Transverse colon (tissue), 4 donors: Measurements from ENCODE around the gene OCSTAMP. TPM values are rescaled to one million over a fixed set of nuclear protein-coding genes. Genes with fewer than 3 reads are reported as not detected.

ENCODE experiments used
- DNase-seq: peaks from one replicate; pipeline ENCODE4 v3.0.0-alpha.2; 2019
- H3K27ac ChIP-seq, 4 donors: fragments of 200-600 bp; sonication (generic); 2 replicates each; pipeline ENCODE4 v1.5.1; 2016 to 2018; ENCODE audit warnings: inconsistent platforms in 4 of 4
- H3K27me3 ChIP-seq: fragments of 200-600 bp; sonication (generic); 2 replicates; pipeline ENCODE4 v1.5.1; 2017; ENCODE audit warnings: inconsistent platforms
- H3K36me3 ChIP-seq, 4 donors: fragments of 200-600 bp; sonication (generic); 2 replicates each; pipeline ENCODE4 v1.5.1; 2017 to 2019; ENCODE audit warnings: inconsistent platforms in 4 of 4
- H3K4me1 ChIP-seq, 4 donors: fragments of 200-600 bp; sonication (generic); 2 replicates each; pipeline ENCODE4 v1.5.1; 2017 to 2020; ENCODE audit warnings: inconsistent platforms in 4 of 4
- H3K4me3 ChIP-seq, 4 donors: fragments of 200-600 bp; sonication (generic); 1 replicate in 1 of 4; 2 replicates in 3 of 4; pipeline versions ENCODE4 v1.5.1 to v1.6.1; 2017 to 2019; ENCODE audit warnings: inconsistent platforms in 4 of 4
- H3K9me3 ChIP-seq, 2 donors: fragments of 200-600 bp; sonication (generic); 2 replicates each; pipeline ENCODE4 v1.5.1; 2017 to 2019; ENCODE audit warnings: inconsistent platforms in 2 of 2
- CTCF ChIP-seq, 5 experiments: fragments of 200-600 bp in 3 of 5; fragments of 450-650 bp in 2 of 5; sonication (generic) in 3 of 5; IDR thresholded peaks; 1 replicate in 2 of 5; 2 replicates in 3 of 5; pipeline ENCODE4 v1.5.1; 2016 to 2017; ENCODE audit warnings: antibody characterized with exemption in 5 of 5, inconsistent platforms in 3 of 5, mild to moderate bottlenecking in 2 of 5, moderate library complexity in 1 of 5
- EP300 ChIP-seq: sonication (generic); formaldehyde crosslinking; IDR thresholded peaks from one replicate; pipeline ENCODE4 v1.6.1; 2017; ENCODE audit warnings: antibody characterized with exemption, low read depth
- POLR2A ChIP-seq: fragments of 450-650 bp; IDR thresholded peaks from one replicate; pipeline ENCODE4 v1.6.1; 2016; ENCODE audit warnings: antibody characterized with exemption, mild to moderate bottlenecking, moderate library complexity
- POLR2AphosphoS5 ChIP-seq, 3 donors: sonication (generic); formaldehyde crosslinking; IDR thresholded peaks; one replicate each; pipeline ENCODE4 v1.6.1; 2016; ENCODE audit warnings: antibody characterized with exemption in 3 of 3
- WGBS, 2 donors: methylation state at CpG; one replicate each; pipeline ENCODE4 v1.1.5; 2018; ENCODE audit warnings: low coverage in 1 of 2; 5-methylcytosine and 5-hydroxymethylcytosine counted together
- in situ Hi-C, 4 donors: fragments of 200-750 bp; cut with MboI; loops; one replicate each; pipeline versions ENCODE4 v1.15.0 to v1.15.1; 2017; ENCODE audit warnings: low sequenced_read_pairs in 3 of 4, low pct_ligation_motif_present in 1 of 4, low pct_unique_long_range_greater_than_20kb in 1 of 4
- intact Hi-C: fragments of 100-400 bp; cut with DNase I; formaldehyde crosslinking; loops from one replicate; pipeline ENCODE4 v1.15.1; 2023; ENCODE audit warnings: low total_unique reads
- total RNA-seq, 4 donors: library from RNA; depleted of rRNA; stranded (reverse); fragments of >200 nt; gene quantifications; one replicate each; pipeline ENCODE4 v1.1.0, GENCODE V29; 2016

OCSTAMP gene
- total RNA-seq, 4 donors from 2014 or later = not detected

GRCh38 chr20:46555370-46555956 lies 5.0 kb upstream of the OCSTAMP start:
- intact Hi-C loops = no loop called here
- in situ Hi-C loops = no loop called here

GRCh38 chr20:46554828-46555227 lies 4.4 kb upstream of the OCSTAMP start:
- intact Hi-C loops = no loop called here
- Histone ChIP-seq H3K9me3 (no peaks in the 10 kb centered on the region), H3K4me1 (peaks cover 0 to 7% (median 0%) of the 10 kb centered on the region in 4 donors), H3K27ac (no peak overlapping the region), H3K4me3 (no peak overlapping the region), H3K36me3 (no peaks in the 10 kb centered on the region), H3K27me3 (no peaks in the 10 kb centered on the region)
- no peak for DNase-seq
- 82% methylated on average over 3 of the region's 3 CpGs; no CpG with 5 or more reads in 1 of the 2 donors for WGBS, 2 donors
- in situ Hi-C loops = no loop called here
- TF ChIP-seq EP300 (no peak), CTCF (IDR thresholded peaks at IDR 0.05) (no peak), POLR2AphosphoS5 (IDR thresholded peaks at IDR 0.05) (no peak), POLR2A (no peak)

More at GRCh38 chr20:46555370-46555956, 5.0 kb upstream of the OCSTAMP start:
- Histone ChIP-seq H3K4me1 (peaks cover 0 to 7% (median 0%) of the 10 kb centered on the region in 4 donors), H3K36me3 (no peaks in the 10 kb centered on the region), H3K27me3 (no peaks in the 10 kb centered on the region), H3K4me3 (no peak overlapping the region), H3K9me3 (no peaks in the 10 kb centered on the region), H3K27ac (no peak overlapping the region)
- no peak for TF ChIP-seq EP300
- TF ChIP-seq CTCF (IDR thresholded peaks at IDR 0.05) = no peak
- WGBS, 2 donors = 83% methylated on average over 4 of the region's 4 CpGs; no CpG with 5 or more reads in 1 of the 2 donors
- DNase-seq = no peak

- H3K4me1 ChIP-seq = peaks cover 0 to 7% (median 0%) of the 10 kb centered on the region in 4 donors
- no peak for DNase-seq
- intact Hi-C loops = no loop called here
- in situ Hi-C loops = no loop called here
- no peak overlapping the region for H3K4me3 ChIP-seq
- no peaks in the 10 kb centered on the region for H3K9me3 ChIP-seq
- TF ChIP-seq EP300 (no peak), CTCF (IDR thresholded peaks at IDR 0.05) (no peak), POLR2AphosphoS5 (IDR thresholded peaks at IDR 0.05) (no peak), POLR2A (no peak)
- no peaks in the 10 kb centered on the region for H3K36me3 ChIP-seq
- no peak overlapping the region for H3K27ac ChIP-seq
- 89 to 93% methylated on average over 3 of the region's 3 CpGs for WGBS, 2 donors
- H3K27me3 ChIP-seq = no peaks in the 10 kb centered on the region
These were observed 3.5 kb upstream of the OCSTAMP start for GRCh38 chr20:46553926-46554325.

GRCh38 chr20:46552460-46553420 lies 2.3 kb upstream of the OCSTAMP start:
- in situ Hi-C loops (no loop called here), intact Hi-C loops (no loop called here)
- H3K36me3 ChIP-seq = no peaks in the 10 kb centered on the region
- no peaks in the 10 kb centered on the region for H3K9me3 ChIP-seq
- no peaks in the 10 kb centered on the region for H3K27me3 ChIP-seq
- no peak overlapping the region for H3K4me3 ChIP-seq
- no peak for DNase-seq
- TF ChIP-seq CTCF (IDR thresholded peaks at IDR 0.05) (no peak), POLR2AphosphoS5 (IDR thresholded peaks at IDR 0.05) (no peak), EP300 (no peak)
- WGBS, 2 donors = 66% methylated on average over 4 of the region's 4 CpGs; no CpG with 5 or more reads in 1 of the 2 donors
- H3K4me1 ChIP-seq = peaks cover 0 to 7% (median 0%) of the 10 kb centered on the region in 4 donors
- H3K27ac ChIP-seq = no peak overlapping the region
